ENCODE results near the gene SMURF1.

Gene SMURF1

DNA sequence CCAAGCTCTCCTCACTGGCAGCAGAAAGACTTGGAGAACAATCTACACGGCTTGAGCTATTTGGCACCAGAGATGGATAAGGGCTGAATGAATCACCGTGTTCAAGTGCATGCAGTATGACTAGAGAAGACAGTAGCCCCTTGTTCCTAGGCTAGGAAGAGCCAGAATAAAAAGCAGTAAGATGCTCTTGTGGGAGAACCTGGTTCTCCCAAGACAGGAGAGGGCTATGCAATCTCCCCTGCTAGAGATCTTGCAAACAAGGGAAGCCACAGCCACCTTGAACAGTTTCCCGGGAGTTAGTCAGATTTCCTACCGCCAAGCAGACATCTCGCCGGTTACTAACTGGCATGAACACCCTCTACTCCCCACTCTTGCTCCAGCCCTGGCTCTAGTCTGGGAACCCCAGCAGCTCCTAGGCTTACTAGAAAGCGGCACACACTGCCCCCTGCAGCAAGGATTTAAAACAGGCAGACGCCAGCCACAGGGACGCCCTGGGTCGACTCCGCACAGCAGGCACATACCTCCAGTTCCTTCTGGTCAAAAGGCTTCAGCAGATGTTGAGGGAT is 107.3 kb downstream of the SMURF1 start:
- Mint-ChIP-seq H3K4me1 (no peaks in the 10 kb centered on the region), H3K9me3 (no peaks in the 10 kb centered on the region), H3K27me3 (no peaks in the 10 kb centered on the region), H3K36me3 (peaks cover 37% of the 10 kb centered on the region), H3K4me3 (no peak overlapping the region), H3K27ac (peak overlapping the region; percentile 31)
- DNase-seq (ENCODE audit: low spot score in 2 of 2), result no peak
- ATAC-seq (ENCODE audit: low read depth), result no peak

DNA sequence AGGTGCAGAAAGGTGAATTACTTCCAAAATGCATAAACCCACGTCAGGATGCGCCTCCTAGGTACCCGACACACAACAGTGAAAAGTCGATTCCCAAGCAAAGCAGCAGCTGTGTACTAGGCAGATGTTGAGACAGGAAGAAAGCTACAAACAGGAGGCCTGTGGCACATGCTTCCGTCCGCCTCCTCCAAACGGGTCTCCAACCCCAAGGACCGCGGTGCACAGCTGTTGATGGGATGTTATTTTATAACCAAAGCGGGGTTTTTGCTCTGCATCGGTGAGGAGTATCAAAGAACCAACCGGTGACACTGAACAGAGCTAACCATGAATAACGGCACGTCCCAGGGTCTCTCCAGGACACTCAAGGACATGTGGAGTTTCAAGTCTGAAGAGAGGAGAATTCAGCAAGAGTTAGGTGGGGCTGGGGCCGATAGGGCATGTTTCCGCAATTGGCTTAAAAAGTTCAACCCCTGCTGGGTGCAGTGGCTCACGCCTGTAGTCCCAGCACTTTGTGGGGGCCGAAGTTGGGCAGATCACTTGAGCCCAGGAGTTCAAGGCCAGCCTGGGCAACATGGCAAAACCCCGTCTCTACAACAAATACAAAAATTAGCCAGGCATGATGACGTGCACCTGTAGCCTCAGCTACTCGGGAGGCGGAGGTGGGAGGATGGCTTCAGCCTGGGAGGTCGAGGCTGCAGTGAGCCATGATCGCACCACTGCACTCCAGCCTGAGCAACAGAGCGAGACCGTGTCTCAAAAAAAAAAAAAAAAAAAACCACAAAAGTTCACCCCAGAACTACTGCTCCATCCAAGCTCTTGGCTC is 108.0 kb downstream of the SMURF1 start:
- Mint-ChIP-seq H3K36me3 (peaks cover 41% of the 10 kb centered on the region), H3K4me1 (no peaks in the 10 kb centered on the region), H3K27me3 (no peaks in the 10 kb centered on the region), H3K27ac (peak overlapping the region; percentile 59), H3K4me3 (no peak overlapping the region), H3K9me3 (no peaks in the 10 kb centered on the region)
- ATAC-seq (ENCODE audit: low read depth), result no peak
- DNase-seq (ENCODE audit: low spot score in 2 of 2), result no peak

DNA sequence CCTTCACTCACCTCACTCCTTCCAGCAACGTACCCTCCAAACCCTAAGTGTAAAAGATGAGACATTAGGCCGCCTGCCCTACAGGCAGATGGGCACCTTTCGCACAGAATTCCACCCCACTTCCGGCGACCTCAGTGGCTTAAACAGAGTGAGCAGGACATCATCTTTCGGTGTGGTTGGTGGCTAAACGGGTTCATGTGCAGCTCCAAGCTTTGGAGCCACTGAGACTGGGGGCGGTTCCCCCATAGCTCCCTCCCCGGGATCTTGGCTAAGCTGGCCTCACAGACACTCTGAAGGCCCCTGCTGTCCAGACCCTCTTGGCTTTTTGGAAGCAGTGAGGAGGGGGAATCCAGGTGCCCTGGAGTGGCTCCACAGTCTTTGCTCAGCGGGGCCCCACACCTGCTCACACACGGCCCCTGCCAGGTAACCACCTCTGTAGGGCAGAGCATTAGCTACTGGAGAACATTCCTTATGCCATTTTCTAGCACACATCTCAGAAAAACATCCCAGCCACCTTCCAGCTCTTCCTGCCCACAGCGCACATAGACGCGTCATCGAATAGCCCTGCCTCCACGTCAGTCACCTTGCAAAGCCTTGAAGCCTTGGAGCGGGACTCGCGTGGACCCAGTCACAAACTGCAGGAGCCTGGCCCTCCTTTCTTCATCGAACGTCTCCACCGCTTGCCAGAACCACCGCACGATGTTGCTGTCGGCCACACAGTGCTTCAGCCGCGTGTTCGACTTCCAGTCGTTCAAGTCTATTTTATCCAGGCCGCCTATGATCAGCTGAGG is 108.8 kb downstream of the SMURF1 start:
- DNase-seq (ENCODE audit: low spot score in 2 of 2), result no peak
- peak overlapping the region; percentile 59 for H3K27ac Mint-ChIP-seq
- no peaks in the 10 kb centered on the region for H3K27me3 Mint-ChIP-seq
- H3K9me3 Mint-ChIP-seq, result no peaks in the 10 kb centered on the region
- peaks cover 38% of the 10 kb centered on the region for H3K36me3 Mint-ChIP-seq
- no peaks in the 10 kb centered on the region for H3K4me1 Mint-ChIP-seq
- no peak for ATAC-seq (ENCODE audit: low read depth)
- no peak overlapping the region for H3K4me3 Mint-ChIP-seq

DNA sequence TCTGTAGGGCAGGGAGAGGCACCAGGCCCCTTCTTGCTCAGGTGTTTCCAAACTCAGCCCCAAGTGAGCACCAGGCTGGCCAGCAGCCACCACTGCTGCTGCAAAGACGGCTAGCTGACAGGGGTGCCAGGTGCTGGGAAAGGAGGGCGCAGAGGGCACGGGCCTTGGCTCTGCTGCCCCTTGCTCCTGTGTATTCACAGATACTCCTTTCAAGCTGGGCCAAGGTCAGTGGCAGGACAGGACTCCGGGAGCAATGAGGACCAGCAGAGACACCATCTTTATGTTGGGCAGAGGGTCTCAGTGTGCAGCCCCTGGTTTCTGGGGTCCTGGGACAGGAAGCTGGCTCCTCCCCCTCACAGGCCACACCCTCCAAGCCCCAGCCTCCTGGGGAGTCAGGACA is 110.1 kb downstream of the SMURF1 start:
- DNase-seq (ENCODE audit: low spot score in 2 of 2) (no peak), ATAC-seq (ENCODE audit: low read depth) (no peak)
- Mint-ChIP-seq H3K4me3 (no peak overlapping the region), H3K27ac (no peak overlapping the region), H3K36me3 (peaks cover 33% of the 10 kb centered on the region), H3K27me3 (no peaks in the 10 kb centered on the region), H3K4me1 (no peaks in the 10 kb centered on the region), H3K9me3 (no peaks in the 10 kb centered on the region)

DNA sequence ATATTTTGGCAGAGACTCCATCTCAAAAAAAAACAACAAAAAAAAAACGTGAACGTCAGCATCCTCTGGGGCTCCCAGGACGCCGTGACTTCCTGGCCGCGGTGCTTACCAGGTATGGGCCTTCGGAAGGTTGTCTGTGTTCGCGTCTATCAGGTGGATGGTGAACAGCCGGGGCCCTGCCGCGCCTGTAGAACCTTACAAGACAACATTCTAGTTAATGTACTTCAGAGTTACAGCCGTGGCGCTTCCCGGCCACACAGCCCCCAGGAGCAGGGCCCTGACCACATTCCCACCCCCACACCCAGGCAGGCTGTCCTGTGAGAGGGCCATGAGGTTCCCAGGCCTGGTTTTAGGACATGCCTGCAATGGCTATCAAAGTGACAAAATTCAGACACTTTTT is 111.0 kb downstream of the SMURF1 start:
- ATAC-seq (ENCODE audit: low read depth) (no peak), DNase-seq (ENCODE audit: low spot score in 2 of 2) (no peak)
- Mint-ChIP-seq H3K4me1 (no peaks in the 10 kb centered on the region), H3K9me3 (no peaks in the 10 kb centered on the region), H3K4me3 (no peak overlapping the region), H3K36me3 (peaks cover 29% of the 10 kb centered on the region), H3K27me3 (no peaks in the 10 kb centered on the region), H3K27ac (no peak overlapping the region)

DNA sequence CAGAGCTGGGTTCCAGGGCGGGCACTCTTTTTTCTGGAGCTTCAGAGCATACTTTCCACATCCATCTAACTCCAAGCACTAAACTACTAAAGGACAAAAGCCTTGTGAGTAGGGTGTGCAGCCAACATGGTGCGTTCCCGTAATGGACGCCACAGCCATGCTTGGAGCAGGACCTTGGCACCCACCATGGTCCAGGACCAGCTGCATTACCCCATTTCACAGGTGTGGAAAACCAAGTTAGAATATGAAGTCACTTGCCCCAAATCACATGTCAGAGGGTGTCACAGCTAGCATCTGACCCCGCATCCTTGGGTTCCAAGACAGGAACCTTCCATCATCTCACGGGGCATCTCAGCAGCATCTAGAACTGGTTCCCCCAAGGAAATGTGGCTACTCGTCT is 112.4 kb downstream of the SMURF1 start:
- Mint-ChIP-seq H3K27me3 (no peaks in the 10 kb centered on the region), H3K4me3 (no peak overlapping the region), H3K36me3 (peaks cover 32% of the 10 kb centered on the region), H3K9me3 (no peaks in the 10 kb centered on the region), H3K27ac (peak overlapping the region; percentile 58), H3K4me1 (no peaks in the 10 kb centered on the region)
- ATAC-seq (ENCODE audit: low read depth) (no peak), DNase-seq (ENCODE audit: low spot score in 2 of 2) (no peak)

DNA sequence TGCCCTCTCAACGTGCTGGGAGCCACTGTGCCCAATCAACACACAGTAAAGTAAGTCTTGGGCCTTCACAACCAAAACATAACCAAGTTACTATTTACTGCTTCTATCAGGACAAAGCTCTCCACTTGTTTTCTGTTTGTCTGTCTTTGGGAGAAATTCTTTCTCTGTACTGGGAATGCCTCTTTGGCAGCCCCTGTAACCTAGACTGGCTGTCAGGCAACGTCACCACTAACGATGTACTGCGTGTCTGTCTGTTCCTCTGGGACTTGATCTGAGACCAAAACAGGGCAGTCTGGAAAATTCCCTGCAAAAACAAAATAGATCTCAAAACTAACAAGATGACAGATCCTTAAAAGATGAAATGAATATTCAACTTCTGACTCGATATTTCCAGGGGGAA is 113.0 kb downstream of the SMURF1 start:
- Mint-ChIP-seq H3K9me3 (no peaks in the 10 kb centered on the region), H3K36me3 (peaks cover 31% of the 10 kb centered on the region), H3K27me3 (no peaks in the 10 kb centered on the region), H3K27ac (peak overlapping the region; percentile 58), H3K4me3 (no peak overlapping the region), H3K4me1 (no peaks in the 10 kb centered on the region)
- no peak for DNase-seq (ENCODE audit: low spot score in 2 of 2)
- no peak for ATAC-seq (ENCODE audit: low read depth)

DNA sequence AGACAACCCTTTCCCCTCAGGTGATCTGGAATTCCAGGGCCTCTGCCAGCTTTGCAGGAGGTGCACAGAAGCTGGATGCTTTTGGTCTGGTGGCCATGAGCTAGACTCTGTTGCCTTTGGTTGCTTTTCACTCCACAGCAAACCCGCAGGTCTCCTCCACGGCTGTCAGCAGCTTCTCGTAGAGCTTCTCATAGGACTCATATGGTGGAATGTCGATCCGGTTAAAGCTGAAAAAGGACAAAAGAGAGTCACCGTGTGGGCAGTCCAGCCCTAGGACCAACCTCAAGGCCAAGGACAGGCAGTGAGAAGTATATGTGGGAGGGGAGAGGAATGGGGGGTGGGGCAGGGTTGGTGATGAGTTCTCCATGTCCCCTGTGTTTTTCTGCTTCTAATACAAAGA is 113.5 kb downstream of the SMURF1 start:
- Mint-ChIP-seq H3K27ac (no peak overlapping the region), H3K4me1 (no peaks in the 10 kb centered on the region), H3K9me3 (no peaks in the 10 kb centered on the region), H3K4me3 (no peak overlapping the region), H3K36me3 (peaks cover 27% of the 10 kb centered on the region), H3K27me3 (no peaks in the 10 kb centered on the region)
- ATAC-seq (ENCODE audit: low read depth) (no peak), DNase-seq (ENCODE audit: low spot score in 2 of 2) (no peak)

DNA sequence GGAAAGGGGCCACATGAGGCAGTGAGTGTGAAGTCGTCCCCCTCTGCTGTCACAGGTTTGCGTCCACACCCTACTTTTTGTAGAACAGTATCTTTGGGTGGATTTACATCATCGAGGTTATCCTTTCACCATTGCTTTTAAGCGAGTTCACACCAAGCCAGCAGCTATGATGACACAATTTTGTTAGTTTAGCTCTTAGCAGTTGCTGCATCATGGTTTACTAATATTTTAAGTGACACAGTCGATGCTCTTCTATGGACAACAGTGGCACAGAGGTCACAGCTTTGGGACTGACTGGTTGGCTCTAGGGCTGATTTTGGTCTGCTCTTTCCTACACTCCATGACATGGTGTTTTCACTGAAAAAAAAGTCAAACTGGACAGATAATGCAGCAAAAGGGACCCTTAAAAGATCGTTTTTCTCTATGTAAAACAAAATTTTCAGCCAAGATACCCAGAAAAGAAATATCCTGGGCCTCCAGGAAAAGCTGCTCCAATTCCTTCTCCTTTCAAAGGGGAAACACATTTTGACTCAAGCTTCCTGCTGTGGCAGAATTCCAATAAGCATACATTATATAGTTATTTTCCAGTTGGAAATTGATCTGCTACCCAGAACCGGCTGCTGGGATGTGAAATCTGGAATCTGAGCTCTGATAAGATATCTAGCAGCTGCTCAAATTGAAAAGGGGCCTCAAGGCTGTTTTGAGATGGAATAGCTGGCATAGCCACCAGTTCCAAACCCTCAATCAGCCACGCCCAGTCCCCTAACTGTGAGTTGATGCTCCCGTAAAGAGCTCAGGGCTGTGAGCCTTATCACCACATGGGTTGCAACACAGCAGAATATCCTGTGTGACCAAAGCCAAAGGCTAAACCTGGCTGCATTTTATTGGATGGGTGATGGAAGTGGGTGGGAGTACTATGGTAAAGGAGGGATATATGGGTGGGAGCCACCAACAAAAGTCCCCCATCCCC is 114.2 kb downstream of the SMURF1 start:
- Mint-ChIP-seq H3K9me3 (no peaks in the 10 kb centered on the region), H3K4me3 (no peak overlapping the region), H3K27me3 (no peaks in the 10 kb centered on the region), H3K27ac (no peak overlapping the region), H3K36me3 (peaks cover 25% of the 10 kb centered on the region), H3K4me1 (no peaks in the 10 kb centered on the region)
- DNase-seq (ENCODE audit: low spot score in 2 of 2) (no peak), ATAC-seq (ENCODE audit: low read depth) (no peak)

DNA sequence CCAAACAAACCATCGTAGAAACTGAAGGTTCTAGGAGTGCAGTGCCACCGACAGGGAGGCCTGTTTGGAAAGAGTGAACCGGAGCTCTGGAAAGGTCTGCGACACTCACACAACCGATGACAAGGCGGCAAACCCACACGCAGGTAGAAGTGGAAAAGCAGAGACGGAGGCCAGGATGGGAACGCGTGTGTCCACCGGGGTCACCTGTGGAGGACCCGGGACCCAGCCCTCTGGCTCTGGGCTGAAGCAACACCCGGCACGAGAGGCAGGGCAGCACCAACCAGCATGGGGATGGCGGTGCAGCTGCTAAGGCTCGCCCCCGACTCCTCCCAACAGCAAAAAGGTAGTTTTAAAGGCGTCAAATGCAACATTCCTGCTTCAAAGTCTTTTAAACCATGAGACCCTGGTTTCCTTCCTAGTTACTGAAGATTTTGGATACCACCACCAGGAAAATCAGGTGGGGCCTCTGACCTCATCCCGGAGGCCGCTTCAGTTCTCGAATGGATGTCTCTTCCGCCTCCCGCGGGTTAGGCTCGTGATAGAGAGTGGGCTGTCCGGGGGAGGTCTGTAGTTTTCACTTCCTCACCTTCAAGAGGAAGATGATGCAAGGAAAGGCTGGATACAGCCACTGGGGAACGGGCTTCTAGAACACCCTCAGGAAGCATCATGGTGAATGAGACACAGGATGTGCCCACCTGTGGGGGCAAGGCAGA is 115.5 kb downstream of the SMURF1 start:
- no peaks in the 10 kb centered on the region for H3K9me3 Mint-ChIP-seq
- H3K4me1 Mint-ChIP-seq, result no peaks in the 10 kb centered on the region
- DNase-seq (ENCODE audit: low spot score in 2 of 2) (no peak), ATAC-seq (ENCODE audit: low read depth) (no peak)
- H3K4me3 Mint-ChIP-seq, result no peak overlapping the region
- no peak overlapping the region for H3K27ac Mint-ChIP-seq
- H3K36me3 Mint-ChIP-seq, result peaks cover 21% of the 10 kb centered on the region
- no peaks in the 10 kb centered on the region for H3K27me3 Mint-ChIP-seq

DNA sequence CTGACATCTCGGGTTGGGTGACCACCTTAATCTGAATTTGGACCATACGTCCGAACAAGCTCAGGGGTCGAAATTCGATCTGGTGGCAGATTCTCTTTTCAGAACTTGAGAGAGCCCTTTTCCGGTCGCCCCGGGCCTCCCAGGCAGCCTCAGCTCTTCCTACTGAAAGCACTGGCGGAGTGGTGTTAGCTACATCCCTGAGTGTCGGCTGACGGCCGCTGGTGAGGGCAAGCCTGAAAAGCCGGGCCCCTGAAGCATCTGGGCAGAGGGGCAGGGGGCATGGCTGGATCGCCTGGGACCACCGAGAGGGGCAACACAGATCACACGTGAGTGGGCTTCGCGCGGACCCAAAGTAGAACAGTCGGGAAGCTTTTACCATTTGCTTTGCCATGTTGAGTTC is 116.1 kb downstream of the SMURF1 start:
- H3K4me1 Mint-ChIP-seq, result no peaks in the 10 kb centered on the region
- no peak overlapping the region for H3K4me3 Mint-ChIP-seq
- no peak for DNase-seq (ENCODE audit: low spot score in 2 of 2)
- no peak overlapping the region for H3K27ac Mint-ChIP-seq
- H3K27me3 Mint-ChIP-seq, result no peaks in the 10 kb centered on the region
- no peaks in the 10 kb centered on the region for H3K9me3 Mint-ChIP-seq
- no peak for ATAC-seq (ENCODE audit: low read depth)
- H3K36me3 Mint-ChIP-seq, result peaks cover 26% of the 10 kb centered on the region

DNA sequence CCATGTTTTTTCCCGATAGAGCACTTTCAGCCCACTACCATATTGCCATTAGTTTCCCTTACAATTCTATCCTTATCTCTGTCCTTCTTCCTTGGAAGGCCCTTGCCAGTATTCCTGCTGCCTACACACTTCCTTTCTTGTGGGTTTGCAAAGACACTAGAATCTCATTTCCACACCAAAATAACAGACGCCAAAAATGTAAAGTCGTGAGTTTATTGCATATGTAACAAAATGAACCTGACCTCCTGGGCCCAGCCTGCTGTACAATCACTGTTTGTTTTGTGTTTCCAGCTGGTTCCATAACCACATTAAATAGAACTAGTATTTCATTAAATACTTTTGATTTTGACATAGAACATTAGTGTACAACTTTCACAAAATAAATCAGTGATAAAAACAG is 116.7 kb downstream of the SMURF1 start:
- Mint-ChIP-seq H3K36me3 (peaks cover 26% of the 10 kb centered on the region), H3K27me3 (no peaks in the 10 kb centered on the region), H3K4me1 (no peaks in the 10 kb centered on the region), H3K4me3 (no peak overlapping the region), H3K27ac (no peak overlapping the region), H3K9me3 (no peaks in the 10 kb centered on the region)
- no peak for DNase-seq (ENCODE audit: low spot score in 2 of 2)
- no peak for ATAC-seq (ENCODE audit: low read depth)

DNA sequence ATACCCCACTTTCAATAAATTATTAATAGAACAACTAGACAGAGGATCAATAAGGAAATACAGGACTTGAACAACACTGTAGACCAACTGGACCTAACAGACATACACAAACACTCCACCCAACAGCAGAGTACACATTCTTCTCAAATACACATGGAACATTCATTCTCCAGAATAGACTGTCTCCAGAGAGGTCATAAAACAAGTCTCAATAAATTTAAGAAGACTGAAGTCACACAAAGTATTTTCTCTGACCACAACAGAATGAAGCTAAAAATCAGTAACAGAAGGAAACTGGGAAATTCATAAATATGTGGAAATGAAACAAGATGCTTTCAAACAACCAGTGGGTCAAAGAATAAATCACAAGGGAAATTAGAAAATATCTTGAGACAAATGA is 119.8 kb downstream of the SMURF1 start:
- H3K4me1 Mint-ChIP-seq, result peaks cover 9% of the 10 kb centered on the region
- no peak for ATAC-seq (ENCODE audit: low read depth)
- H3K4me3 Mint-ChIP-seq, result no peak overlapping the region
- H3K27ac Mint-ChIP-seq, result peak overlapping the region; percentile 54
- DNase-seq (ENCODE audit: low spot score in 2 of 2), result no peak
- H3K27me3 Mint-ChIP-seq, result no peaks in the 10 kb centered on the region
- peaks cover 30% of the 10 kb centered on the region for H3K36me3 Mint-ChIP-seq
- no peaks in the 10 kb centered on the region for H3K9me3 Mint-ChIP-seq

Data from memory B cell (primary cell).